Mesenchymal stem cell (in vitro differentiated cells and primary cell): ENCODE measurements around the gene EVC2.

Experiments
- DNase-seq: peaks from one replicate; pipeline ENCODE4 v3.0.0-alpha.2; 2013
- H2AFZ ChIP-seq: one replicate; pipeline ENCODE4 v1.6.1; 2013; ENCODE audit warnings: low read depth, mild to moderate bottlenecking, control low read depth, inconsistent platforms, low read length, moderate library complexity
- H2AK5ac ChIP-seq: 2 replicates; pipeline ENCODE4 v1.6.1; 2013; ENCODE audit warnings: low read length, moderate library complexity, mild to moderate bottlenecking, inconsistent platforms; ENCODE audit not compliant: severe bottlenecking
- H2BK120ac ChIP-seq: one replicate; pipeline ENCODE4 v1.6.1; 2013; ENCODE audit warnings: low read depth, mild to moderate bottlenecking, inconsistent platforms, low read length, moderate library complexity
- H2BK12ac ChIP-seq, 2 experiments: one replicate each; pipeline ENCODE4 v1.6.1; 2013; ENCODE audit warnings: inconsistent platforms in 2 of 2, low read length in 2 of 2, mild to moderate bottlenecking in 2 of 2, moderate library complexity in 2 of 2, control low read depth in 1 of 2
- H2BK15ac ChIP-seq: one replicate; pipeline ENCODE4 v1.6.1; 2013; ENCODE audit warnings: mild to moderate bottlenecking, low read depth, inconsistent platforms; ENCODE audit not compliant: poor library complexity, severe bottlenecking
- H2BK5ac ChIP-seq: 2 replicates; pipeline ENCODE4 v1.6.1; 2013; ENCODE audit warnings: low read depth, mild to moderate bottlenecking, low read length, control low read depth, inconsistent platforms; ENCODE audit not compliant: poor library complexity, severe bottlenecking
- H3K14ac ChIP-seq, 2 experiments: one replicate each; pipeline ENCODE4 v1.6.1; 2013; ENCODE audit warnings: inconsistent platforms in 2 of 2, low read length in 2 of 2, control low read depth in 1 of 2, mild to moderate bottlenecking in 1 of 2, moderate library complexity in 1 of 2
- H3K18ac ChIP-seq, 2 experiments: one replicate each; pipeline ENCODE4 v1.6.1; 2013; ENCODE audit warnings: inconsistent platforms in 2 of 2, low read length in 2 of 2, control low read depth in 1 of 2, low read depth in 1 of 2, mild to moderate bottlenecking in 1 of 2
- H3K23ac ChIP-seq, 2 experiments: one replicate each; pipeline ENCODE4 v1.6.1; 2013; ENCODE audit warnings: inconsistent platforms in 2 of 2, low read length in 2 of 2, mild to moderate bottlenecking in 2 of 2, moderate library complexity in 2 of 2, control low read depth in 1 of 2
- H3K27ac ChIP-seq: 2 replicates; pipeline ENCODE4 v1.5.1; 2013; ENCODE audit warnings: mild to moderate bottlenecking, moderate library complexity, low read length, control low read depth, inconsistent platforms; ENCODE audit not compliant: poor library complexity, severe bottlenecking
- H3K27me3 ChIP-seq, 2 experiments: 2 replicates each; pipeline versions ENCODE4 v1.6.1 to v1.7.0; 2013; ENCODE audit warnings: low read length in 2 of 2, mild to moderate bottlenecking in 2 of 2, moderate library complexity in 2 of 2, control low read depth in 1 of 2, inconsistent platforms in 1 of 2; ENCODE audit not compliant: control insufficient read depth in 1 of 2, insufficient read depth in 1 of 2
- H3K36me3 ChIP-seq, 2 experiments: 2 replicates each; pipeline versions ENCODE4 v1.6.1 to v1.7.0; 2013; ENCODE audit warnings: low read length in 2 of 2, control low read depth in 1 of 2, inconsistent platforms in 1 of 2, low read depth in 1 of 2, mild to moderate bottlenecking in 1 of 2; ENCODE audit not compliant: insufficient read depth in 2 of 2, control insufficient read depth in 1 of 2
- H3K4ac ChIP-seq, 2 experiments: one replicate each; pipeline ENCODE4 v1.6.1; 2013; ENCODE audit warnings: inconsistent platforms in 2 of 2, low read length in 2 of 2, mild to moderate bottlenecking in 2 of 2, moderate library complexity in 2 of 2, control low read depth in 1 of 2, low read depth in 1 of 2
- H3K4me1 ChIP-seq: 2 replicates; pipeline ENCODE4 v1.6.1; 2013; ENCODE audit warnings: low read depth, low read length, control low read depth; ENCODE audit not compliant: control insufficient read depth, insufficient read depth
- H3K4me2 ChIP-seq: 2 replicates; pipeline ENCODE4 v1.6.1; 2013; ENCODE audit warnings: low read length, mild to moderate bottlenecking, inconsistent platforms; ENCODE audit not compliant: poor library complexity, severe bottlenecking
- H3K4me3 ChIP-seq, 2 experiments: 2 replicates each; pipeline versions ENCODE4 v1.5.1 to v1.7.0; 2013; ENCODE audit warnings: low read length in 2 of 2, mild to moderate bottlenecking in 2 of 2, control low read depth in 1 of 2, low read depth in 1 of 2; ENCODE audit not compliant: insufficient read depth in 1 of 2
- H3K79me1 ChIP-seq: replicated peaks from 2 replicates; pipeline ENCODE4 v1.6.1; 2013; ENCODE audit warnings: mild to moderate bottlenecking, control low read depth, low read length, inconsistent platforms; ENCODE audit not compliant: poor library complexity, severe bottlenecking
- H3K9ac ChIP-seq: 2 replicates; pipeline ENCODE4 v1.7.0; 2013; ENCODE audit warnings: mild to moderate bottlenecking, low read length, moderate library complexity
- H3K9me3 ChIP-seq: 2 replicates; pipeline ENCODE4 v1.7.0; 2013; ENCODE audit warnings: mild to moderate bottlenecking, low read length; ENCODE audit not compliant: control insufficient read depth
- H4K8ac ChIP-seq: one replicate; pipeline ENCODE4 v1.6.1; 2013; ENCODE audit warnings: inconsistent platforms, mild to moderate bottlenecking, low read length, moderate library complexity
- H4K91ac ChIP-seq: one replicate; pipeline ENCODE4 v1.6.1; 2013; ENCODE audit warnings: mild to moderate bottlenecking, low read length, inconsistent platforms
- WGBS: methylation state at CpG from one replicate; pipeline ENCODE4 v1.1.7; 2013; ENCODE audit warnings: mixed read lengths; 5-methylcytosine and 5-hydroxymethylcytosine counted together

The EVC2 gene

DNA sequence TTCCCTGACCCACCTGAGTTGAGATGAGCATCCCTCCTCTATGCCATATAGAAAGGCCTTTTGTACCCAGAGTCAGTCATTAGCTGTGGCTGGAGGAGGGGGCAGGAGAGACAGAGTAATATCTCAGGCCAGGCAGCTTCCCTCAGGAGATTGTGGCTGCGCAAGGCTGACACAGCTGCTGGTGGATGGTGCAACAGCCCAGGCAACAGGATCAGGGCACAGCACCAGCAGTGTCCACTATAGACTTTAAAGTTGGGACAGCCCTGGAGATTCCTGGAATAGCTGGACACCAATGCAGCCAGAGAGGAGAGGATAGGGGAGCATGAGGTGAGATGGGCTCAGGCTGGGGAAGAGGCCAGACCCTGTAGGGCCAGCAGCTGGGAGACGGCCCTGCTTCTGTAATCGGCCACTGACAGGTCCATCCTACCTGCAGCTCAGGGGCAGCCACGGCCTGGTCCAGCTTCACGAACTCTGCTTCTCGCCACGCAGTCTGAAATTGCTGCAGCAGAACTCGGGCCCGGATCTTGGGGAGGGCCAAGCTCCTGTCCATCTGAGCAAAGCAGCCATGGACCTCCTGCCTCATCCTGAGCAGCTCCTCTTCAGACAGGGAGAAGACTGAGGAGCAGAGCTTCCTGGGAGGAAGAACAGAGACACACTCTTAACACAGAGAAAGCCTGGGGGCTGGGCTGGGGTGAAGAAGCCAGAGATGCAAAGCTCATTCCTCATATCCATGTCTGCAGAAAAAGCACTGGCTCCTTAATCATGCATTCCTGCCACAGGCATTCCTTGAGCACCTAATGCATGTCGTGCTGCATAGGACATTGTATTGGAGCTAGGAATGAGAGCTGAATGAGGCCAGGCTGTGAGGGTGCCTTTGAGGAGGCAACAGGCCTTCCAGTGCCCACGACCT, 90.1 kb downstream of the EVC2 start:
- Histone ChIP-seq H3K4ac (no peak overlapping the region), H4K8ac (no peak overlapping the region), H3K4me1 (no peaks in the 10 kb centered on the region), H3K9me3 (no peaks in the 10 kb centered on the region), H3K4me3 (no peak overlapping the region), H3K23ac (no peak overlapping the region), H3K27me3 (no peaks in the 10 kb centered on the region), H3K14ac (no peak overlapping the region), H4K91ac (no peak overlapping the region), H2BK5ac (no peak overlapping the region), H3K27ac (no peak overlapping the region), H3K79me1 (peaks cover 6% of the 10 kb centered on the region), H2AFZ (no peak overlapping the region), H3K18ac (no peak overlapping the region), H3K36me3 (peaks cover 67 to 97% of the 10 kb centered on the region in 2 experiments), H2AK5ac (no peak overlapping the region), H2BK15ac (no peak overlapping the region), H2BK12ac (no peak overlapping the region), H2BK120ac (no peak overlapping the region), H3K9ac (no peak overlapping the region), H3K4me2 (no peak overlapping the region)
- no peak for DNase-seq
- WGBS = 95% methylated on average over 11 of the region's 11 CpGs

DNA sequence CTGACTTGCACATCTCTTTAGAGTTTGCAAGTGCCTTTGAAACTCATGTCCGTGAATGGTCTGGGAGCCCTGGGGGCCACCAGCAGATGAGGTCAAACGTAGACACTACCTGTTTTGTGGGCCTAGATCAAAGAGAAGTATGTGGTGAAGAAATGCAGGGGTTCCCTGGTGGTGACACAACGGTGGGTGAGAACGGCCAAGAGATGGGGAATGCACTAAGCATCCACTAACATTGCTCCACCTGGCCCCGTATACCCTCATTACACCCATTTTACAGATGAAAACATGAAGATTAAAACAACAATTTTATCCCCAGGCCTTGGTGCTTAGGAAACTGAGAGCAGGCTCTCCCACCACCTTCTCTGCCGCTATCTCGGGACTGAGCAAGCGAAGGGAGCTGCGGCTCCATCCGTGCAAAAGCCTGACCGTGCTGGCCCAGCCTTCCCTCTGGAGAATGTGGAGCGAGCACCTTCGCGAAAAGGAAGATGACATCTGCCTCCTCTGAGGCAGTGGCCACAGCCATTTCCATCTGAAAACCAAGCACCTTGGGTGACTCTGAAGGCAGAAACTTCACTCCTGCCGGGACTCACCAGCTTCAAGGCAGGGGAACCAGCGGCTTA, 91.9 kb downstream of the EVC2 start:
- Histone ChIP-seq H2BK120ac (no peak overlapping the region), H3K79me1 (peaks cover 4% of the 10 kb centered on the region), H2AK5ac (no peak overlapping the region), H3K4me1 (peaks cover 2% of the 10 kb centered on the region), H2BK5ac (no peak overlapping the region), H2BK12ac (no peak overlapping the region), H3K4me3 (no peak overlapping the region), H4K91ac (no peak overlapping the region), H3K4ac (no peak overlapping the region), H3K9ac (no peak overlapping the region), H3K18ac (no peak overlapping the region), H3K27me3 (no peaks in the 10 kb centered on the region), H3K4me2 (no peak overlapping the region), H3K27ac (no peak overlapping the region), H3K9me3 (no peaks in the 10 kb centered on the region), H3K36me3 (peaks cover 57 to 96% of the 10 kb centered on the region in 2 experiments), H2BK15ac (no peak overlapping the region), H2AFZ (no peak overlapping the region), H4K8ac (no peak overlapping the region), H3K14ac (no peak overlapping the region), H3K23ac (no peak overlapping the region)
- WGBS = 83% methylated on average over 14 of the region's 16 CpGs
- DNase-seq = no peak

DNA sequence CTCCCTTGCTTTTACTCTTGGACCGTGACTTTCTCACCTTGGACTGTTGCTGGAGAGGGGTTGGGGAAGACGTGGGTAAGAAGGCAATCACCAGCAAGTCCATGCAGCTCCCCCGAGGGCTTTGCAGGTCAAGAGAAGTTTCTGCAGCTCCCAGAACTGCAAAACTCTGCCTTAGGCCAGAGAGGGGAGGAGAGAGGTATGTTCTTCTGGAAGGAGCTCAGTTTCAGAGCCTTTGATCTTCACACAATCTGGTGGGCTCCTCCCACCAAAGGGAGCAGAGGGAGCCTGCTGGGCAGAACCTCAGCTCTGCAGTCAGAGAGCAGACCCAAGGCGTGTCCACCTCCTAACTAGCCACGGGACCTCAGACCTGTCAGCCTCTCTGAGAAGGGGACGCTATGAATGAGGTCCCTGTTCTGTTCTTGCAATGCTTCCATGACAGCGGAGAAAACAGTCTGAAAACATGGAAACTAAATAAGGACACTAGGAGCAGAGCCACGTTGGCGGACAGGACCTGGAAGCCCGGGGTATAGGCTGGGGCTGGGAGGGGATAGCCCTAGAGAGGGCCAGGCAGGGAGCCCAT, 92.8 kb downstream of the EVC2 start:
- Histone ChIP-seq H3K27me3 (no peaks in the 10 kb centered on the region), H4K8ac (no peak overlapping the region), H2BK15ac (no peak overlapping the region), H2AFZ (no peak overlapping the region), H3K14ac (no peak overlapping the region), H2BK5ac (no peak overlapping the region), H3K4ac (no peak overlapping the region), H3K4me1 (peaks cover 2% of the 10 kb centered on the region), H3K9me3 (no peaks in the 10 kb centered on the region), H3K18ac (no peak overlapping the region), H3K79me1 (peaks cover 4% of the 10 kb centered on the region), H2BK120ac (no peak overlapping the region), H3K27ac (no peak overlapping the region), H4K91ac (no peak overlapping the region), H2AK5ac (no peak overlapping the region), H3K4me2 (no peak overlapping the region), H3K36me3 (peaks cover 60 to 96% of the 10 kb centered on the region in 2 experiments), H2BK12ac (no peak overlapping the region), H3K9ac (no peak overlapping the region), H3K4me3 (no peak overlapping the region), H3K23ac (no peak overlapping the region)
- no peak for DNase-seq
- 85% methylated on average over 10 of the region's 10 CpGs for WGBS

DNA sequence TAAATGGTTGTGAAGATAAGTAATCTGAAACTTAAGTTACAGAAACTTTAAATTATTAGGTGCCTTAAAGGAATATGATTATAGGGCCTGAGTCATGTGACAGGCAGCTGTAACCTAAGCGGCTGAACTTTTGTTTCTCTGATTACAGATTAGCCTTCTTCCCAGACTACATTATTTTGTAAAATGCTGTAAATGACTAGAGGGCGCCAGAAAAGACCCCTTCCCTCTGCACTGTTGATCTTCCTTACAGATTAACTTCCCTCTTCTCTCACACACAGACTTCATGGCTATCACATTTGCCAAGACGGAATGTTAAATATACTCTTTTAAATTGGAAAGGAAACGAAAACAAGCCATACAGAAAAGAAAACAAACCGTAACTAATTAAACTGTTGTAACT, 96.6 kb downstream of the EVC2 start:
- H4K8ac ChIP-seq = no peak overlapping the region
- no peak overlapping the region for H2BK120ac ChIP-seq
- H2BK5ac ChIP-seq = no peak overlapping the region
- no peak overlapping the region for H3K4me2 ChIP-seq
- H2BK12ac ChIP-seq = no peak overlapping the region
- 63% methylated on average over 2 of the region's 5 CpGs for WGBS
- H3K14ac ChIP-seq = no peak overlapping the region
- H3K9ac ChIP-seq = no peak overlapping the region
- no peak overlapping the region for H4K91ac ChIP-seq
- DNase-seq = no peak
- H3K4ac ChIP-seq = no peak overlapping the region
- no peak overlapping the region for H2AK5ac ChIP-seq
- H3K27me3 ChIP-seq = no peaks in the 10 kb centered on the region
- H3K27ac ChIP-seq = no peak overlapping the region
- H3K18ac ChIP-seq = no peak overlapping the region
- no peak overlapping the region for H2BK15ac ChIP-seq
- H3K4me1 ChIP-seq = peaks cover 2% of the 10 kb centered on the region
- peaks cover 55 to 96% of the 10 kb centered on the region in 2 experiments for H3K36me3 ChIP-seq
- H3K4me3 ChIP-seq = no peak overlapping the region
- no peak overlapping the region for H3K23ac ChIP-seq
- H2AFZ ChIP-seq = no peak overlapping the region
- no peaks in the 10 kb centered on the region for H3K79me1 ChIP-seq
- H3K9me3 ChIP-seq = no peaks in the 10 kb centered on the region
